ENCODE measurements around the gene RPS27A.

GRCh38 chr2:55200416-55200815 is 32.1 kb upstream of the RPS27A start:
- TF ChIP-seq CTCF (IDR thresholded peaks at IDR 0.05) = no peak
- TF ChIP-seq POLR2AphosphoS5 (IDR thresholded peaks at IDR 0.05; ENCODE audit: insufficient read depth in 1 of 2, low read depth in 1 of 2) = no peak
- TF ChIP-seq POLR2A (IDR thresholded peaks at IDR 0.05) = no peak
